Cerebellar cortex (tissue), 1 donor: Measurements from ENCODE around the gene SIM2.
"Not testable (repeated sequence)": the region's sequence is repeated elsewhere in the genome, so short reads cannot be mapped to it uniquely, and the experiment has no call there.

Experiments used
- DNase-seq: peaks from one replicate; pipeline ENCODE4 v3.0.0-alpha.2; 2015; ENCODE audit warnings: low spot score

The SIM2 gene, protein sequence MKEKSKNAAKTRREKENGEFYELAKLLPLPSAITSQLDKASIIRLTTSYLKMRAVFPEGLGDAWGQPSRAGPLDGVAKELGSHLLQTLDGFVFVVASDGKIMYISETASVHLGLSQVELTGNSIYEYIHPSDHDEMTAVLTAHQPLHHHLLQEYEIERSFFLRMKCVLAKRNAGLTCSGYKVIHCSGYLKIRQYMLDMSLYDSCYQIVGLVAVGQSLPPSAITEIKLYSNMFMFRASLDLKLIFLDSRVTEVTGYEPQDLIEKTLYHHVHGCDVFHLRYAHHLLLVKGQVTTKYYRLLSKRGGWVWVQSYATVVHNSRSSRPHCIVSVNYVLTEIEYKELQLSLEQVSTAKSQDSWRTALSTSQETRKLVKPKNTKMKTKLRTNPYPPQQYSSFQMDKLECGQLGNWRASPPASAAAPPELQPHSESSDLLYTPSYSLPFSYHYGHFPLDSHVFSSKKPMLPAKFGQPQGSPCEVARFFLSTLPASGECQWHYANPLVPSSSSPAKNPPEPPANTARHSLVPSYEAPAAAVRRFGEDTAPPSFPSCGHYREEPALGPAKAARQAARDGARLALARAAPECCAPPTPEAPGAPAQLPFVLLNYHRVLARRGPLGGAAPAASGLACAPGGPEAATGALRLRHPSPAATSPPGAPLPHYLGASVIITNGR

DNA sequence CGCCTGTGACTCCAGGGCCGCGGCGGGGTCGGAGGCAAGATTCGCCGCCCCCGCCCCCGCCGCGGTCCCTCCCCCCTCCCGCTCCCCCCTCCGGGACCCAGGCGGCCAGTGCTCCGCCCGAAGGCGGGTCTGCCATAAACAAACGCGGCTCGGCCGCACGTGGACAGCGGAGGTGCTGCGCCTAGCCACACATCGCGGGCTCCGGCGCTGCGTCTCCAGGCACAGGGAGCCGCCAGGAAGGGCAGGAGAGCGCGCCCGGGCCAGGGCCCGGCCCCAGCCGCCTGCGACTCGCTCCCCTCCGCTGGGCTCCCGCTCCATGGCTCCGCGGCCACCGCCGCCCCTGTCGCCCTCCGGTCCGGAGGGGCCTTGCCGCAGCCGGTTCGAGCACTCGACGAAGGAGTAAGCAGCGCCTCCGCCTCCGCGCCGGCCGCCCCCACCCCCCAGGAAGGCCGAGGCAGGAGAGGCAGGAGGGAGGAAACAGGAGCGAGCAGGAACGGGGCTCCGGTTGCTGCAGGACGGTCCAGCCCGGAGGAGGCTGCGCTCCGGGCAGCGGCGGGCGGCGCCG lies at the start of gene SIM2:
TSS of gene SIM2 (plus strand) at position 135 of the 565 bp plus-strand sequence. CDS start 632 bp downstream, outside the sequence.
- no peak for DNase-seq

DNA sequence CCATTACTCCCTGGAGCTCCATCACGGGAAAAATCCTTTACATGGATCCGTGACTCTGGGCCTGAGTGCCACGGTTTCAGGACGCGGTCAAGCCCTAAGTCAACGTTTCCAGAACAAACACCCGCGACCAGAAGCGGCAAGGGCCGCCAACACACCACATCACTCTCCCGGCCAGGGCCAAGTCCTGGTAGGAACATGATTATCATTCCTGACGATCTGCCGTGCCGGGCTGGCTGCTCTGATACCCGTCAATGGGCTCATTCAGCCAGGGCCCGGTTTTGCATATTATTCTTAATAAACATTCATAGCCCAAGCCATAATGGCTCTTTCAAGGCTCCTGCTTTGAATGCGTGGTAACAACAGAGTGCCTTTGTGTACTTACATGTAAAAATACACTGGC lies 44.6 kb upstream of the SIM2 start:
- peak; percentile 7 for DNase-seq

DNA sequence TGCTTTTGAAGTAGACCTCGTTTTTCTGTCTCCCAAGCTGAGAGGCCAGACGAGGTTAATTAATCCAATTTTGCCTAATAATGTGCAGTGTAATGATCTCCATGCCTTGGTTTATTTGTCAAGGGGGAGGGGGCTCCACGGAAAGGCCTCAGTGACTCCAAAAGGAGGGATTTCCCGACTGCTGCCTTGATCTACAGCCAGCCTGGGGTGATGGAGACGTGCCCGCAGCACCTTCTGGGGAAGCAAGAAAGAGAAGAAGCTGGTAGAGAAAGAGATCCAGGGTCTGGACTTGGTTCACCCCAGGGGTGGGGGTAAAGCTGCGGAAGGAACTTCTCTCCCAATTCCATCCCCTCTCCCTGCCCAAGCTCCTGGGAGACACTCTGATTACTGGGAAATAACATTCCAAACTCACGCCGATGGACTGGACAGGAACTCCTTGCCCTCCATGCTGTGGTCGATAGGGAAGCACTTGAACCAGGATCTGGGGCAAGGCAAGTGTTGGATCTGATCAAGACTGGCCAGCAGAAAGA lies 44.1 kb upstream of the SIM2 start:
- no peak for DNase-seq

DNA sequence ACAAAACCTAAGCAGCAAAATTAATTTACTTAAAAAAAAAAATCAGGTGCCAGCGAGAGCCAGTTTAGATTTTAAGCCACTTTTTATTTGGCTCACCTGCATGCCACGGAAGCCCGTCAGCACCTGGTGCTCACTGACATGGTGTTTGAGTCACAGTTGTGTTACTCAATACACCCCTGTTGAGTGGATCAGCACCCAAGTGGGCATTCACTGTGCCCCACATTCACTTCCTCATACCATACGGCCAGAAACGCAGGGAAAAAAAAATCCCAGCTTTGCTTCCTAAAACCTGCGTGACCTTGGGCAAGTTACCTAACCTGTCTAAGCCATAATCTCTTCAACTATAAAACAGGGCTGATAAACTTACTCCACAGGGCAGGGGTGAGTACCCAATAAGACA lies 42.8 kb upstream of the SIM2 start:
- no peak for DNase-seq

DNA sequence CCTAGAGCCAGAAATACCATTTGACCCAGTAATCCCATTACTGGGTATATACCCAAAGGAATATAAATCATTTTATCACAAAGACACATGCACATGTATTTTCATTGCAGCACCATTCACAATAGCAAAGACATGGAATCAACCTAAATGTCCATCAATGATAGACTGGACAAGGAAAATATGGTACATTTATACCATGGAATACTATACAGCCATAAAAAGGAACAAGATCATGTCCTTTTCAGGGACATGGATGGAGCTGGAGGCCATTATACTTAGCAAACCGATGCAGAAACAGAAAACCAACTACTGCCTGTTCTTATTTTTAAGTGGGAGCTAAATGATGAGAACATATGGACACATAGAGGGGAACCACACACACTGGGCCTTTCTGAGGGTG lies 41.6 kb upstream of the SIM2 start:
- not testable (repeated sequence) for DNase-seq

DNA sequence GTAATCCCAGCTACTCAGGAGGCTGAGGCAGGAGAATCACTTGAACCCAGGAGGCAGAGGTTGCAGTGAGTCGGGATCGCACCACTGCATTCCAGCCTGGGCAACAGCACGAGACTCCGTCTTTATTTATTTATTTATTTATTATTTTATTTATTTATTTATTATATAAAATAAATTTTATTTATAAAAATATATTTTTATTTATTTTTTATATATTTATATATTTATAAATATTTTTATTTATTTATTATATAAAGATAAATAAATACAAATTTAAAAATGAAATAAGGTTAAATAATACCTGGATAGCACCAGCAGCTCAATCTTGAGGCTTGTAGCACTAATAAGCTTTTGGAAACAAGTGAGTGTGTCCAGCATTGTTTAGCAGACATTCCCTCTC lies 40.9 kb upstream of the SIM2 start:
- no peak for DNase-seq

DNA sequence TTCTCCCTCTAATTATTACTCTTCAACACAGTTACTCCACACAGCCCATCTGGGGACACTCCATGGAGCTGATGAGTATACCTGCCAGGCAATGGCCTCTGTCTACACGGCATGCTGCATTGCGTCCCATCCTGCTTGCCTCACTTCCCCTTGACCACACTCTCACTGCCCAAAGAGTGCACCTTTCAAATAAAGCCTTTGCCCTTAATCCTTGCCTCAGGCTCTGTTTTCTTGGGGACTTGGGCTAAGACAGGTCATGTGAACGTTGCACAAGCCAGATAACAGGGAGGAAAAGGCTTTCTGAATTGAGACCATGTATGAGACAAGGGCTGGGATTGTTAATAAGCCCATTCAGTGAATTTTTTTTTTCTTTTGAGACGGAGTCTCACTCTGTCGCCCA lies 40.0 kb upstream of the SIM2 start:
- no peak for DNase-seq

DNA sequence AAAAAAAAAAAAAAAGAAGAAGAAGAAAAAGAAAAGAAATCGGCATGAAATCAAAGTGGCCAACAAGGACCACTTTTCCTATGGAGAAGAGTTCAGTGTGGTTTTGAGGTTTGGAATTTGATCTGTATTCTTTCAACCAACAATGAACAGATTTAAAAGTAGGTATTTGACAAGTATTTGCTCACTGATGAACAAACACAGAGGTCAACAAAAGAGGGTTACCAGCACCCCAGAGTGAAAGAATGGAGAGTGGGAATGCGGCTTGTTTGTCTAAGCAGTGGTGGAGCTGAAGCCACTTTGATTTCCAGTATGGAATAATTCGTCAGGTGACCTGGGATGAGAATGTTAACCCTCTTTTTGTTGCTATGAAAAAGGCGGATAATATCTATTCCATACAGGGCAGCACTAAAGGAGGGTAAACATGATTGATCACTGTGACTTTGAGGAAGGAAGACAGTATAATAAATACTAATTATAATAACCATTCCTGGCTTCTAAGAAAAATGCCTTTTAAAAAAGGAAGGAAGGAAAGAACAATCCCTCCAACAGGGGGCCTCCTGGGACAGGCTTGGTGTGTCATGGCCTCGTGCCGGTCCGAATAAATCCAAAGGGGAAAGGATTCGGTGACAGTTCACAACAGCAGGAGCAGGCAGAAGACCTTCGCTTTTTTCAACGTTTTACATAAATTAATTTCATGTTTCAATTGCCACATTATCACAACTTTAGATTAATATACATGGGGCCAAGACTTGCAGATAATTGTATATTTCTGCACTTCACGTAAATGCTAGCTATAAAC lies 37.2 kb upstream of the SIM2 start:
- peak; percentile 33 for DNase-seq

DNA sequence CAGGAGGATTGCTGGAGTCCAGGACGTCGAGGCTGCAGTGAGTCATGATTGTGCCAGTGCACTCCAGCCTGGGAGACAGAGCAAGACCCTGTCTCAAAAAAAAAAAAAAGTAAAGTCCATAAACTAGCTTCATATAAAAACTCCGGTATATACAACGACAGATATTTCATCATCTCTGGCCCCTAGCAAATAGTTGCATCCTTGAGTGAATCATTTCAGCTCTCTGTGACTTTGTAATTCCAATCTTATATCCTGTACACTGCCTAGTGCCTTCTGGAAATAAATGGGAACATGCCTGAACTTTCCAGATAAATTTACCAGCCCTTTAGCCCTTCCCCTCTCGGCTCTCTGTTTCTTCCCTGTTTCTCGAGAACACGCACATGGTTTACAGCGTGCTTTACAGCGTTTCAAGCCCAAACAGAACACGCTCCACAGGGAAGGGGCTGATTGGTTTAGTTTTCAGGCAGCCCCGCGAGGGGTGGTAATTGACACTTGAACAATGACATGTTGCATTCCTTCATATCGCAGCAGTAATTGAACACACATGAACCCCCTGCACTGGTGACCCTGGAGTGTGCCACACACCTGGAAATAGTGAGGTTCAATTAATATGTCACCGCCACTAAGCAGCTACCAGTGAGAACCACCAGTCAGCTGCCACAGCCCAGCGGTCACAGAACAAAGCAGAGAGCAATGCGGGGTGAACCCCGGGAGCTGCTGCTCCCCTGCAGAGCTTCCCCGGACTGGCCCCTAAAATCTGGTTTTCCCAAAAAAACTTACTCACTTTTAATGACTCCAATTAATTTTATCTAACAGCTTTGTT lies 35.7 kb upstream of the SIM2 start:
- DNase-seq, result no peak

DNA sequence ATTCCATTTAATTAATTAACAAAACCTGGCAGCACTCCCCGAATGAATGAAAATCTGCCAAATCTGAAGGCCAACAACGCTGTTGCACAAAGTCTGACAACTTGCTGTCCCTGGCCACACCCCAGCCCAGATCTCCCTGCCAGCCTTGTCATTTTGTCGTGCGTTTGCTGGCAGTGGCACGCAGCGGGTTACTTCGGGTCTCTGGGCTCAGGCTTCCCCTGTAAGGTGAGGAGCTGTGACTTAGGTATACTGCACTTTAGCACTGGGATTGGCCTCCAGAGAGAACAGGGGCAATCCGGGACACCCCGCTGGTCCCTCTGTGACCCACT lies 34.3 kb upstream of the SIM2 start:
- DNase-seq, result no peak

DNA sequence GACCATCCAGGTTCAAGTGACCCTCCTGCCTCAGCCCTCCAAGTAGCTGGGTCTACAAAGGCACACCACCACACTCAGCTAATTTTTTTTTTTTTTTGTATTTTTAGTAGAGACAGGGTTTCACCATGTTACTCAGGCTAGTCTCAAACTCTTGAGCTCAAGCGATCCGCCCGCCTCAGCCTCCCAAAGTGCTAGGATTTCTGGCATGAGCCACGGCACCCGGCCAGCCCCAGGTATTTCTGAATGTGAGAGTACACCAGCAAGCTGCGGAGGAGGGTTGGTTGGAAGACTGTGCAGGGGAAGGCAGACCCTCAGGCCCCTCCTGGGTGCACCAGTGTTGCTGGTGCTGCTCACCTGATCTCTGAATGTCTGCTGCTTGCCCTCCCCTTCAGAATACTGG lies 33.1 kb upstream of the SIM2 start:
- DNase-seq, result no peak

DNA sequence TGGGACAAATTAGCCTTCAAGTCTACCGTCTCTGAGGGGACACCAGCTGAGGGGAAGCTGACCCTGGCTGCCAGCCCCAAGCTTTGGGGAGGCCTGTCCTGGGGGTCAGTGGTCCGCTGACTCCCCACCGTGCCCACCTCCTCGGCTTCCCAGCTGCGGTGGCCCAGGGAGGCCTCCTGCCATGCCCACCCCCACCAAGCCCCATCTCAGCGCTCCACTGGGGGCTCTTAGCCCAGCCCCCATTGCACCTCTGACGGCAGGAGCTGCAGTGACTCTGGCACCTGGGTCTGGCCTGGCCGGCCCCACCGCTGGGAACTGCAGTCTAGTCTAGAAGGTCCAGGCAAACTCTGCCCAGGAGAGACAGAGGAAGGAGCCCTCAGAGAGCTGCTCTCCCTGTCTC lies 30.2 kb upstream of the SIM2 start:
- DNase-seq, result no peak

DNA sequence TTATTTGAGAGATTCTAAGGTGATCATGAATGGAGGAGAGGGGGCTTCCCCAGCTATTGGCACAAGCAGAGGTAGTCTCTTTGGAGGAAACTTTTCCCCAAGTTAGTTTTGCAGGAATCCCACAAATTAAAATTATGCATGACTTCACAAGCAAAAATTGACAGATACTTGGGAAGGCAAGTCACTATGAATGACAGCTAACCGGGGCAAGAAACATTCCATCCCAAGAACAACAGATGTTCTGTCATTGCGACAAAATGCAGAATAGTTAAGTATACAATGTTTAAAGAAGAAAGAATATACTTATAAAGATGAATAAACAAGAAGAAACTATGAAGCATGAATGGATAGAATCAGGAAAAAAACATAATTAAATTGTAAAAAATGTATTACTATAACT lies 27.1 kb upstream of the SIM2 start:
- no peak for DNase-seq

DNA sequence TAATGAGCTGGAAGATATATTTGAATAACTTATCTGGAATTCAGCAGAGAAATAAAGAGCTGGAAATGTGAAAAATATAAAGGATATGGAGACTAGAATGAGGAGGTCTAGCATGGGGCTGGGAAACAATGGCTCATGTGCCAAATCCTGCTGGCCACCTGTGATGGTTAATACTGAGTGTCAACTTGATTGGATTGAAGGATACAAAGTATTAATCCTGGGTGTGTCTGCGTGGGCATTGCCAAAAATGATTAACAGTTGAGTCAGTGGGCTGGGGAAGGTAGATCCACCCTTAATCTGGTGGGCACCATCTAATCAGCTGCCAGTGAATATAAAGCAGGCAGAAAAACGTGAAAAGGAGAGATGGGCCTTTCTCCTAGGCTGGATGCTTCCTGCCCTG lies 26.6 kb upstream of the SIM2 start:
- not testable (repeated sequence) for DNase-seq

DNA sequence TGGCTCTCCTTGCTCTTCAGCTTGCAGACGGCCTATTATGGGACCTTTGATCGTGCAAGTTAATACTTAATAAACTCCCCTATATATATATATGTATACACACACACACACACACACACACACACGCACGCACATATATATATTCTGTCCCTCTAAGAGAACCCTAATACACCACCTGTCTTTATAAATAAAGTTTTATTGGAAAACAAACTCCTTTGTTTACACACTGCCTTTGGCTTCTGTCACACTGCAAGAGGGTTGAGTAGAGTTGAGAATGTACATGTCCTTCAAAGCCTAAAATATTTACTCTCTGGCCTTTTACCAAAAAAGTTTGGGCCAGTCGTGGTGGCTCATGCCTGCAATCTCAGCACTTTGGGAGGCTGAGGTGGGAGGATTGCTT lies 26.2 kb upstream of the SIM2 start:
- no peak for DNase-seq

DNA sequence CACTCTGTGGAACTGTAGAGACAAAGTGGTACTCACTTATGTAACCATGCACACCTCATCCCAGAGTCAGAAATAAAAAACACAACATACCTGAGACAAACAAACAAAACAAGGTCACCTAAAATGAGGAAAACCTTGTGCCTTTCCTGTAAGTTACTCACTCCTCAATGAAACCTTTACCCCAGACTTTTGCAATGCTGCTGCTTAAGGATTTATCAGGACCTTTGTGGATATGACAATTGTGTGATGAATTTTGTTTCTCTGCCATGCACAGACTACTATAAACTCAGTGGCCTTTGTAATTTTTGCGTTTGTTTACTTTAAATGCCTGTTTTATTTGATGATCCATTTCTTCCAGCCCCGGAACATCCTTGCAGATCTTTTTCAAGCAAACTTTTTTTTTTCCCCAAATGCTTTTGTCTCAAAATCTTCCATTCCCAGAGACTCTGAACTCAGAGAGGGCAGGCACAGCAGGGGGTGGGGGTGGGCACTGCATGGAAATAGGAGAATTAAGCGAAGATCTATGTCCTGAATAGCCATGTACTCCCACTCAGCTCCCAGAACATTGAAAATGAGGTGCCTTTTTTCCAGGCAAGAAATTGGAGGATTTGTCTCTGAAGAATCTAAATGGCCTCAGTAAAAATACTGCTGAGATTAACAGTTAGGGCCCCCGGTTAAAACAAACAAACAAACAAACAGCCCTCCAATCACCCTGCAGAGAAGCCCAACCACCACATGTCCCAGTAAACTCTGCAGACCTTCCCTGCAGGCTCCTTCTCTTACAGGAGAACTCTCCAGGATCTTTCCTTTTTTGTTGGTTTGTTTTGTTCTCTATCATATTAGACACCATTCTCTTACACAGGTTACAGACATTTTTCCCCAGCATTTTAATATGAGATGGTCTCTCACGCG lies 22.6 kb upstream of the SIM2 start:
- no peak for DNase-seq

DNA sequence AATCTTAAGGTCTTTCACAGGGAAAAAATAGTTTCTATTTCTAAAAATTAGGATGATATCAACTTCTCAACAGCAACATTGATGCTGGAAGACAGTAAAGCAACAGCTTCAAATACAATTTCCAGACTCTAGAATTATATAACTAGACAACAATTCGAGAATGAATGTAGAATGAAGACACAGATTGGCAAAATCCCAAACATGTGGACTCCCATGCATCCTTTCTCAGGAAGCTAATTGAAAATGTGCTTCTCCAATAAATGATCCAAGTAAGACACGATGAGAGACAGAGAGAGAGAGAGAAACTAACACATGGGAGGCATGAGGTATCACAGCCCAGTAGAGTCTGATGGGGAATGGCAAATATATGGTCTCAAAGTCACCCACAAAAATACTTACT lies 21.5 kb upstream of the SIM2 start:
- no peak for DNase-seq

DNA sequence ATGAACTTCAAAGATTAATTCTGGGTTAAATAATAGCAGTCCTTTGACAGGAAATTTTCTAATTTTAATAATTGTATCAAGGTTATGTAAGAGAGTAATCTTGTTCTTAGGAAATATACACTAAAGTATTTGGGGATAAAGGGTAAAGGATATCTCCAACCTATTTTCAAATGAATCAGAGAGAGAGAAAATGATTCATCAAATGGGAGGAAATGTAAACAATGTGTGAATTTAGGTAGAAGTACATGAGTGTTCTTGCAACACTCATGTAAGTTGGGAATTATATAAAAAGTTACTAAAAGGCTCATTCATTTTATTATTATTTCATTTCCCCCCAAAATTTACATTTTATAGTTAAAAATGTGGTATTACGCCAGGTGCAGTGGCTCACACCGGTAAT lies 20.4 kb upstream of the SIM2 start:
- DNase-seq, result no peak

DNA sequence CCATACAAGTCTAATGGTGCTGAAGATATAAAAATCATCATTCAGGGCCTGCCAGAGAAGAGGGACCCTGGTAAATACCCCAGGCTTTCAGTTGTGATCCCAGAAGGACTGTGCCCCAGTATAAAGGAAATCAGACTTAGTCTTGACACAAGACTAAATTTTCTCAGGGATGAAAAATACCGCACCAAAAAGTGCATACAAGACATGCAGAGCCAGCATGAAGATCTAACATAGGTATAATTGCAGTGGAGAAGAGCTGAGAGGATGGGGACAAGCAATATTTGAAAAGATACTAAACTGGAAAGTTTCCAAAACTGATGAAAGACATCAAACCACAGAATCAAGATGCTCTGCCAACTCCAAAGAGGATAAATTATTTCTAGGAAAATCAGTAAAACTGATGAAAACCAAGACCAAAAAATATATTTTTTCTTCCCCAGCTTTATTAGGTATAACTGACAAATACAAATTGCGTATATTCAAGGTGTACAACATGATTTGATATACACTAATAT lies 17.7 kb upstream of the SIM2 start:
- no peak for DNase-seq
